ENCODE results near the gene ABCD1. TPM values are rescaled to one million over a fixed set of nuclear protein-coding genes. Genes with fewer than 3 reads are reported as not detected.
"Not testable (repeated sequence)": the region's sequence is repeated elsewhere in the genome, so short reads cannot be mapped to it uniquely, and the experiment has no call there.

Gene ABCD1
- total RNA-seq, 1 experiment from 2014 or later = 44.9 TPM

DNA sequence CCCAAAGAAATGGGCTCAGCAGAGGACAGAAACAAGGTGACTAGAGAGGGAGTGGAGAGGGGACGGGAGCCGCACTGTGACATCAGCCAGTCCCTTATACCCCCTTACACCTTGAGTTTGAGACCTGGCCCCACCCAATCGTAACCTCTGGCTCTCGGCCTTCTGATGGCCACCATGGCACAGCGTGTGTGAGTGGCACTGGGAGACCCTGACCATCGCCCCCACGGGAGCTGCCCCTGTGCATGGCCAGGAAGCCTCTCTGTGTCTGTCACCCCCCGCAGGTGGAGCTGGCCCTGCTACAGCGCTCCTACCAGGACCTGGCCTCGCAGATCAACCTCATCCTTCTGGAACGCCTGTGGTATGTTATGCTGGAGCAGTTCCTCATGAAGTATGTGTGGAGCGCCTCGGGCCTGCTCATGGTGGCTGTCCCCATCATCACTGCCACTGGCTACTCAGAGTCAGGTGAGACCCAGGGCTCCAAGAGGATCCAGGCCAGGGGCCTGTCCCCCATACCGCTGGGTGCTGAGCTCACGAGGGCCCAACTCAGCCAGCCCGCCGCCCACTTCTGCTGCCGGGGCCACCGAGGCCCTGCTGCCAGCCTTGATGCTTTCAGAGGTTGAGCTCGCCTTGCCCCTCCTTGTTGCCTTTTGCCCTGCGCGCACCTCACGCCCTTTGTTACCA lies 4.4 kb downstream of the ABCD1 start:
- Histone ChIP-seq H3K36me3 (ENCODE audit: low read depth) (peaks cover 13% of the 10 kb centered on the region; the same call in 1 of the 2 replicates), H4K20me1 (ENCODE audit: insufficient read depth) (no peaks in the 10 kb centered on the region), H3K79me2 (ENCODE audit: low read depth) (peaks cover 56% of the 10 kb centered on the region), H3K27ac (no peak overlapping the region), H2AFZ (no peak overlapping the region), H3K27me3 (ENCODE audit: insufficient read depth, low read depth) (no peaks in the 10 kb centered on the region), H3K4me2 (no peak overlapping the region), H3K4me1 (replicated peaks; ENCODE audit: insufficient read depth) (peaks cover 59% of the 10 kb centered on the region), H3F3A (ENCODE audit: insufficient read depth, low read depth) (peaks cover 47% of the 10 kb centered on the region), H3K4me3 (no peak overlapping the region), H3K9me2 (ENCODE audit: insufficient read depth) (no peaks in the 10 kb centered on the region), H3K9me3 (ENCODE audit: insufficient read depth, low read depth) (no peaks in the 10 kb centered on the region)
- POLR2A ChIA-PET (ENCODE audit: unreplicated experiment) = no interaction called here
- CTCF ChIA-PET = interaction anchor here (0.7 kb wide), 1 partner anchor 778 kb away, joined by 3 read pairs; no protein-coding TSS in a partner anchor
- no peak for DNase-seq
- no TSS peak for BruUV-seq (replicated peaks)
- intact Hi-C loops (cut with micrococcal nuclease; ENCODE audit: unreplicated experiment) = no loop called here
- no peak for TF ChIP-seq EZH2 (IDR thresholded peaks at IDR 0.05; ENCODE audit: low read depth)

DNA sequence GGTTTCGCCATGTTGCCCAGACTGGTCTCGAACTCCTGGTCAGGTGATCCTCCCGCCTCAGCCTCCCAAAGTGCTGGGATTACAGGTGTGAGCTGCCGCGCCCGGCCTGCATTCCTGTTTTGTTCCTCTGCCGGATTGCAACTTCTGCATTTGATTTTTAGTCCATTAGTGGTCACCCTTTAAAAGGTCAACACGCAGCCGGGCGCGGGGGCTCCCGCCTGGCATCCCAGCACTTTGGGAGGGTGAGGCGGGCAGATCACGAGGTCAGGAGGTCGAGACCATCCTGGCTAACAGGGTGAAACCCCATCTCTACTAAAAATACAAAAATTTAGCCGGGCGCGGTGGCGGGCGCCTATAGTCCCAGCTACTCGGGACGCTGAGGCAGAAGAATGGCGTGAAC lies 5.5 kb downstream of the ABCD1 start:
- H3K9me2 ChIP-seq (ENCODE audit: insufficient read depth); H3K4me2 ChIP-seq; H3K27ac ChIP-seq; H3K9me3 ChIP-seq (ENCODE audit: insufficient read depth, low read depth); H3K4me3 ChIP-seq; DNase-seq; BruUV-seq (replicated peaks); H2AFZ ChIP-seq; POLR2A ChIA-PET (ENCODE audit: unreplicated experiment); intact Hi-C loops (cut with micrococcal nuclease; ENCODE audit: unreplicated experiment); CTCF ChIA-PET; H4K20me1 ChIP-seq (ENCODE audit: insufficient read depth); H3K27me3 ChIP-seq (ENCODE audit: insufficient read depth, low read depth): not testable (repeated sequence)
- H3F3A ChIP-seq (ENCODE audit: insufficient read depth, low read depth) = peaks cover 47% of the 10 kb centered on the region
- peaks cover 59% of the 10 kb centered on the region for H3K4me1 ChIP-seq (replicated peaks; ENCODE audit: insufficient read depth)
- peaks cover 52% of the 10 kb centered on the region for H3K79me2 ChIP-seq (ENCODE audit: low read depth)
- H3K36me3 ChIP-seq (ENCODE audit: low read depth) = peaks cover 13% of the 10 kb centered on the region; the same call in 1 of the 2 replicates

DNA sequence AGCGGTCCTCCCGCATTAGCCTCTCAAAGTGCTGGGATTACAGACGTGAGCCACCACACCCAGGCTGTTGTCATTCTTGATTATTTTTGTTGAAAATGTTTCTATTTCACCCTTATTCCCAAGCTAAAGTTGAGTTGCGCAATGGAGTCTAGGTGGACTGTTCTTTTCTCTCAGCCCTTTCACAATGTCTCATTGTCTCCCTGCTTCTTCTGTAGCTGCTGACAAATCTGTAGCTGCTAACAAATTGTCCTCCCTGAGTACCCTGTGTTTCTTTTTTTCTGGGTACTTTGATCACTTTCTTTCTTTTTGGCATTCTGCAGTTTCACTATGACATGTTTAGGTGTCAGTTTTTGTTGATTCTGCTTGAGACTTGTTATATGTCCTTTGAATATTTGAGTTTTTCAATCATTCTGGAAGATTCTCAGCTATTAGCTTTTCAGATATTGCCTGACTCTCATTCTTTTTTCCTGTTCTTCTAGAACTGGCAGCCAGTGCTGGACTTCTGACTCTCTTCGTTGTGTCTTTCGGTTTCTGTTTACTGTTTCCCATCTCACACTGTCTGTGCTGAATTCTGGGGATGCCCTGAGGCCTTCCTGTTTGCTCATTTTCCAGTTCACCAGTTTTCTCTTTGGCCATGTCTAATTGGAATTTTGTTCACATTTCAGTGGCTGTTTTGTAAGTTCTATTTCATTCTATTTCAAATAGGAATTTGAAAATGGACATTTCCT lies 6.6 kb downstream of the ABCD1 start:
- no peaks in the 10 kb centered on the region for H4K20me1 ChIP-seq (ENCODE audit: insufficient read depth)
- TF ChIP-seq, protein P1, sequence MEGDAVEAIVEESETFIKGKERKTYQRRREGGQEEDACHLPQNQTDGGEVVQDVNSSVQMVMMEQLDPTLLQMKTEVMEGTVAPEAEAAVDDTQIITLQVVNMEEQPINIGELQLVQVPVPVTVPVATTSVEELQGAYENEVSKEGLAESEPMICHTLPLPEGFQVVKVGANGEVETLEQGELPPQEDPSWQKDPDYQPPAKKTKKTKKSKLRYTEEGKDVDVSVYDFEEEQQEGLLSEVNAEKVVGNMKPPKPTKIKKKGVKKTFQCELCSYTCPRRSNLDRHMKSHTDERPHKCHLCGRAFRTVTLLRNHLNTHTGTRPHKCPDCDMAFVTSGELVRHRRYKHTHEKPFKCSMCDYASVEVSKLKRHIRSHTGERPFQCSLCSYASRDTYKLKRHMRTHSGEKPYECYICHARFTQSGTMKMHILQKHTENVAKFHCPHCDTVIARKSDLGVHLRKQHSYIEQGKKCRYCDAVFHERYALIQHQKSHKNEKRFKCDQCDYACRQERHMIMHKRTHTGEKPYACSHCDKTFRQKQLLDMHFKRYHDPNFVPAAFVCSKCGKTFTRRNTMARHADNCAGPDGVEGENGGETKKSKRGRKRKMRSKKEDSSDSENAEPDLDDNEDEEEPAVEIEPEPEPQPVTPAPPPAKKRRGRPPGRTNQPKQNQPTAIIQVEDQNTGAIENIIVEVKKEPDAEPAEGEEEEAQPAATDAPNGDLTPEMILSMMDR (conservative IDR thresholded peaks at IDR 0.05) = no peak
- TF ChIP-seq EZH2 (IDR thresholded peaks at IDR 0.05; ENCODE audit: low read depth) = no peak
- peaks cover 59% of the 10 kb centered on the region for H3K4me1 ChIP-seq (replicated peaks; ENCODE audit: insufficient read depth)
- peak overlapping the region; percentile 95 for H3K27ac ChIP-seq
- H3K4me3 ChIP-seq = peak overlapping the region; percentile 37; the same call in 1 of the 2 replicates
- DNase-seq = peak in 1 of 2 experiments; percentile 62
- peak overlapping the region; percentile 69 for H3K4me2 ChIP-seq
- H3F3A ChIP-seq (ENCODE audit: insufficient read depth, low read depth) = peaks cover 45% of the 10 kb centered on the region
- H3K36me3 ChIP-seq (ENCODE audit: low read depth) = peaks cover 13% of the 10 kb centered on the region; the same call in 1 of the 2 replicates
- no peak overlapping the region for H2AFZ ChIP-seq
- peaks cover 42% of the 10 kb centered on the region for H3K79me2 ChIP-seq (ENCODE audit: low read depth)
- H3K9me3 ChIP-seq (ENCODE audit: insufficient read depth, low read depth) = no peaks in the 10 kb centered on the region
- intact Hi-C loops (cut with micrococcal nuclease; ENCODE audit: unreplicated experiment) = no loop called here
- CTCF ChIA-PET = interaction anchor here (0.6 kb wide), 1 partner anchor 18 kb away, joined by 8 read pairs; no protein-coding TSS in a partner anchor
- no peaks in the 10 kb centered on the region for H3K27me3 ChIP-seq (ENCODE audit: insufficient read depth, low read depth)
- no peaks in the 10 kb centered on the region for H3K9me2 ChIP-seq (ENCODE audit: insufficient read depth)
- BruUV-seq (replicated peaks) = no TSS peak
- POLR2A ChIA-PET (ENCODE audit: unreplicated experiment) = no interaction called here

DNA sequence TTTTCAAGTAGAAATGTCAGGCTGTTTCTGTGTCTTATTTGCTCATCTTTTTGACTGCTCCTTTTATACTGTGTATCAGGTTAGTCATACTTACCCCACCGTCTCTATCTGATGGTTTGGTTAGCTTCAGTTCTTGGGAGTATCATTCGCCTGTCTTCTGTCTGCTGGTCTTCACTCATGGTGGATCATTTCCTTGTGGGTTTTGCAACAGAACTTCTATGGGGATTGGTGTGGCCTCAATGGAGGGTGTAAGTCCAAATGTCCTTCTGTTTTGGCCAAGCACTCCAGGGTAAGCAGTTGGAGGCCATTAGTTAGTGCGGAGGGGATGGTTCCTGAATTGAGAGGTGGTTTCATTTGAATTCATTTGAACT lies 7.2 kb downstream of the ABCD1 start:
- H3K4me2 ChIP-seq = peak overlapping the region; percentile 69
- no peak overlapping the region for H2AFZ ChIP-seq
- TSS peak; percentile 78 for BruUV-seq (replicated peaks)
- H3K9me3 ChIP-seq (ENCODE audit: insufficient read depth, low read depth) = no peaks in the 10 kb centered on the region
- peaks cover 13% of the 10 kb centered on the region; the same call in 1 of the 2 replicates for H3K36me3 ChIP-seq (ENCODE audit: low read depth)
- H3K9me2 ChIP-seq (ENCODE audit: insufficient read depth) = no peaks in the 10 kb centered on the region
- peak overlapping the region; percentile 24; the same call in 1 of the 2 replicates for H3K4me3 ChIP-seq
- no peaks in the 10 kb centered on the region for H3K27me3 ChIP-seq (ENCODE audit: insufficient read depth, low read depth)
- H4K20me1 ChIP-seq (ENCODE audit: insufficient read depth) = no peaks in the 10 kb centered on the region
- no peak for TF ChIP-seq EZH2 (IDR thresholded peaks at IDR 0.05; ENCODE audit: low read depth)
- TF ChIP-seq, protein P1 (conservative IDR thresholded peaks at IDR 0.05) = no peak
- CTCF ChIA-PET = interaction anchor here (0.6 kb wide), 1 partner anchor 18 kb away, joined by 8 read pairs; no protein-coding TSS in a partner anchor
- DNase-seq = no peak
- peak overlapping the region; percentile 95 for H3K27ac ChIP-seq
- H3K79me2 ChIP-seq (ENCODE audit: low read depth) = peaks cover 40% of the 10 kb centered on the region
- peaks cover 56% of the 10 kb centered on the region for H3K4me1 ChIP-seq (replicated peaks; ENCODE audit: insufficient read depth)
- peaks cover 39% of the 10 kb centered on the region for H3F3A ChIP-seq (ENCODE audit: insufficient read depth, low read depth)
- POLR2A ChIA-PET (ENCODE audit: unreplicated experiment) = interaction anchor here (0.7 kb wide), 1 partner anchor 48 kb away, joined by 3 read pairs; no protein-coding TSS in a partner anchor
- intact Hi-C loops (cut with micrococcal nuclease; ENCODE audit: unreplicated experiment) = no loop called here

Data from PC-9 (cell line).